Measurements from ENCODE around the gene LANCL2. TPM values are rescaled to one million over a fixed set of nuclear protein-coding genes. Genes with fewer than 3 reads are reported as not detected.

The LANCL2 gene
- total RNA-seq, 4 donors from 2014 or later, result 6.4 to 12.8 (median 9.7) TPM

DNA sequence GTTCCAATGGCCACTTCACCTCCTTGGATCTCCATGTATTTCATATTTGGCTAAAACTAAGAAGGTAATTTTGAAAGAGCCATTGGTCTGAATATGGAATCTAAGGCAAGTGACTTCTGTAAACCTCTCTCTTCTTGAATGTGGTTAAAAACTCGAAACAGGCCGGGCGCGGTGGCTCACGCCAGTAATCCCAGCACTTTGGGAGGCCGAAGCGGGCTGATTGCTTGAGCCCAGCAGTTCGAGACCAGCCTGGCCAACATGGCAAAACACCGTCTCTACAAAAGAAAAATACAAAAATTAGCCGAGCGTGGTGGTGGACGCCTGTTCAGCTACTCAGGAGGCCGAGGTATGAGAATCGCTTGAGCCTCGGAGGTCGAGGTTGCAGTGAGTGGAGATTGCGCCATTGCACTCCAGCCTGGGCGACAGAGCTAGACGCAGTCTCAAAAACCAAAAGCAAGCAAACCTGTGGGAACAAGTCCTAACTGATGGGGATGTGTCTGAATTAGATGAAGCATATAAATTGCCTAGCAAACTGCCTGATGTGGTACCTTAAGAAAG, 2.2 kb downstream of the LANCL2 start:
- peaks cover 8 to 24% (median 14%) of the 10 kb centered on the region in 3 donors for H3K4me1 ChIP-seq
- H3K4me3 ChIP-seq, result peak overlapping the region; percentile 73 to 92 (median 88)
- whole genome bisulfite sequencing, 2 donors, result 83 to 84% methylated on average over 17 to 19 of the region's 19 CpGs
- no peak for DNase-seq
- intact Hi-C loops (cut with DNase I), result no loop called here
- no peaks in the 10 kb centered on the region for H3K9me3 ChIP-seq
- no peaks in the 10 kb centered on the region for H3K36me3 ChIP-seq
- H3K27me3 ChIP-seq, result no peaks in the 10 kb centered on the region
- H3K27ac ChIP-seq, result peak overlapping the region in 3 of 4 donors; percentile 97 to 99 (median 98)
- no peak for TF ChIP-seq CTCF (IDR thresholded peaks at IDR 0.05)
- no peak for TF ChIP-seq POLR2A (IDR thresholded peaks at IDR 0.05)

DNA sequence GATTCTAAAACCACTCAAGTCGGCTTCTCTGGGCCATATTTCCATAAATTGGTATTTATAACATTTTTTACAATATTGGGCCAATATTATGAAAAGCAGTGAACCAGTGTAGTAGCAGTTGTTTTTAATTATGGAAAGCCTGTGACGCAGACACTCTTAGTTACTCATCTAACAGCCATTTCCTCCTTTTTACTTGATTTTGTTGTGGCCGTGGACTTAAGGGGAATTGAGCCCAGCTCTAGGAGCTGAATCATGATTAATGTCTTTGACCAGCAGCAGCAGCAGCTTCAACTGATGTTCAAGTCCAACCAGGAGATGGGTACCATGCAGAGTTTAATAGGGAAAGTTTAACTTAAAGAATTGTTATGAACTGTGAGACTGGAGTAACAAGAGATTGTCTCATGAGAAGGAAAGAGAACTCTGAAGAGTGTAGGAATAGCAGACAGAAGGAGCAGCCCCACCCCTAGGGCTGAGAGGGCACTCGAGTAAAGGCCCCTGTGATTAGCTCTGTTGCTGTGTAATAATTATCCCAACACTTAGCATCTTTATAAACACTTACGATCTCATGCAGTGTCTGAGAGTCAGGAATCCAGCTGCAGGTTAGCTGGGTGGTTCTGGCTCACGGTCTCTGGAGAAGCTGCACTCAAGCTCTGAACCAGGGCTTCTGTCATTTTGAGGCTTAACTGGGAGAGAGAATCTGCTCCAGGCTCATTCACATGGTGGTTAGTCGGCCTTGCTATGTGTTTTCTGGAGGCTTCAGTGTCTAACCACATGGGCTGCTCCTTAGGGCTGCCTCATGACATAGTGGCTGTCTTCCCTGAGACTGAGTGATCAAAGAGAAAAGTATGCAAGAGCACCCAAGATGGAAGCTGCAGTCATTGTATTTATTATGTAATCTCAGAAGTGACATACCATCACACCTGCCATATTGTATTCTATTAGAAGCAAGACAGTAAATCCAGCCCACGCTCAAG, 4.6 kb downstream of the LANCL2 start:
- DNase-seq, result no peak
- Histone ChIP-seq H3K4me3 (no peak overlapping the region), H3K36me3 (no peaks in the 10 kb centered on the region), H3K27me3 (no peaks in the 10 kb centered on the region), H3K4me1 (peaks cover 8 to 19% (median 10%) of the 10 kb centered on the region in 3 donors), H3K9me3 (no peaks in the 10 kb centered on the region), H3K27ac (no peak overlapping the region)
- WGBS, 2 donors, result 85% methylated on average over 7 to 8 of the region's 8 CpGs
- TF ChIP-seq POLR2A (IDR thresholded peaks at IDR 0.05) (no peak), CTCF (IDR thresholded peaks at IDR 0.05) (no peak)
- intact Hi-C loops (cut with DNase I), result no loop called here

DNA sequence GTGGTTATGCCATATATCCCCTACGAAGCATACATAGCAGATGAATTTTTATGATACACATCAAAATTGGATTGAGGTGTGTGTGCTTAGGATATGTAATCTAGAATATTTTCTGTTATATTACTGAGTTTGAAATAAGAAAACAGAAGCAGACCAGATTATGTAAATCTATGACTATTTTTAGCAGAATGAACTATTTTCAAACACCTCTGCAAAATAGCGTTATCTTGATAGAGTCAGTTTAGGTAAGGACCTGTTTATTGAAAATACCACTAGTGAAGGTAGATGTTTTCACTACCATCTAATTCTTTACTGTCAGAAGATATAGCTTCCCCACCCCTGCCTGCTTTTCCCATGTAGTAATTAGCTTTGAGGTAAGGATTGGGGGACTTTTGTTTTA, 9.1 kb downstream of the LANCL2 start:
- Histone ChIP-seq H3K27ac (no peak overlapping the region), H3K27me3 (no peaks in the 10 kb centered on the region), H3K36me3 (no peaks in the 10 kb centered on the region), H3K9me3 (no peaks in the 10 kb centered on the region), H3K4me1 (no peaks in the 10 kb centered on the region), H3K4me3 (no peak overlapping the region)
- DNase-seq, result no peak
- intact Hi-C loops (cut with DNase I), result no loop called here
- TF ChIP-seq POLR2A (IDR thresholded peaks at IDR 0.05) (no peak), CTCF (IDR thresholded peaks at IDR 0.05) (no peak)
- 86 to 90% methylated on average over 2 of the region's 2 CpGs for WGBS, 2 donors

DNA sequence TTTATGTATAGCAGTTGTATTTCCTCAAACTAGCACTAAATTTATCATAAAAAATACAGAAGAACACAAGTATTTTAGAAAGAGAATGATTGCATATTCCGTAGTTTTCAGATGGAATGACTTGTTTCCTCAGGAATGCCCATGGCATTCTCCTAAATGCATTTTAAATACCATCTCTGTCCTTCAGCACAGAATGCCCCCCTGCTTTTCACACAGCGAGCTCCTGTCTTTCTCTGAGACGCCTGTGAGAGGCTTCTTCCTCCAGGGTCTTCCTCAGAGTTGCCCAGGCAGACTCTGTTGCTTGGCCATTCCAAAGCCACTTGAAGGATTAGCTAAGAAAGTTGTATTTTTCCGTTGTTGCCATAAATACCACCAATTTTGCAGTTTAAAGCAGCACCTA, 10.1 kb downstream of the LANCL2 start:
- 91 to 92% methylated on average over 4 of the region's 4 CpGs for WGBS, 2 donors
- DNase-seq, result no peak
- no peaks in the 10 kb centered on the region for H3K4me1 ChIP-seq
- no peaks in the 10 kb centered on the region for H3K9me3 ChIP-seq
- no peaks in the 10 kb centered on the region for H3K27me3 ChIP-seq
- H3K36me3 ChIP-seq, result no peaks in the 10 kb centered on the region
- intact Hi-C loops (cut with DNase I), result no loop called here
- no peak overlapping the region for H3K27ac ChIP-seq
- no peak overlapping the region for H3K4me3 ChIP-seq
- no peak for TF ChIP-seq POLR2A (IDR thresholded peaks at IDR 0.05)
- TF ChIP-seq CTCF (IDR thresholded peaks at IDR 0.05), result no peak

GRCh38 chr7:55377162-55377817, 12.2 kb downstream of the LANCL2 start:
- TF ChIP-seq POLR2A (IDR thresholded peaks at IDR 0.05) (no peak), CTCF (IDR thresholded peaks at IDR 0.05) (no peak)
- H3K4me3 ChIP-seq, result no peak overlapping the region
- H3K4me1 ChIP-seq, result no peaks in the 10 kb centered on the region
- no peak overlapping the region for H3K27ac ChIP-seq
- H3K27me3 ChIP-seq, result no peaks in the 10 kb centered on the region
- H3K36me3 ChIP-seq, result no peaks in the 10 kb centered on the region
- DNase-seq, result no peak
- intact Hi-C loops (cut with DNase I), result no loop called here
- 75 to 85% methylated on average over 4 of the region's 4 CpGs for WGBS, 2 donors
- no peaks in the 10 kb centered on the region for H3K9me3 ChIP-seq
